Embryonic facial prominence (tissue), 1 donor: ENCODE measurements around the gene FOXP3.

Source experiments
- DNase-seq: peaks from one replicate; pipeline ENCODE4 v3.0.0-alpha.2; 2016; ENCODE audit errors: extremely low spot score

The FOXP3 gene

GRCh38 chrX:49214416-49214815, 50.1 kb downstream of the FOXP3 start:
- DNase-seq: no peak

DNA sequence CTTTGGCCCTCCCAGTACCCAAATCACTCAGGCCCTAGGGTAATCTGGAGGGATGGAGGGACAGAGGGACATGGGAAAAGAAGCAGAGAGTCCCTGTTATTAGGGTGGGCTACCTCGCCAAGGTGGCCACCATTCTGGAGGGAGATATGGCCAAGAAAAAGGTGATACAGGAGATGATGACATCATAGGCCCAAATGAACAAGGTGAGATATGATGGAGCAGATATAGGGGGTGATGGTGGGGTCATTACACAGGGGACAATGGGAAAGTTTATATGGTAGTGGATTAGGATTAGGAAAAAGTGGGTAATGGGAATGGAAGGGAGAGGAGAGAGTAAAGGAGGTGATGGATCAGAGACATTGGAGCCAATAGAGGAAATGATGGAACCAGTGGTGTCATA, 51.6 kb downstream of the FOXP3 start:
- no peak for DNase-seq

GRCh38 chrX:49212209-49212608, 52.3 kb downstream of the FOXP3 start:
- DNase-seq: no peak

GRCh38 chrX:49211074-49211473, 53.4 kb downstream of the FOXP3 start:
- no peak for DNase-seq

- no peak for DNase-seq
Measured at GRCh38 chrX:49210406-49210805, 54.1 kb downstream of the FOXP3 start.

GRCh38 chrX:49209434-49210251, 54.9 kb downstream of the FOXP3 start:
- no peak for DNase-seq

DNA sequence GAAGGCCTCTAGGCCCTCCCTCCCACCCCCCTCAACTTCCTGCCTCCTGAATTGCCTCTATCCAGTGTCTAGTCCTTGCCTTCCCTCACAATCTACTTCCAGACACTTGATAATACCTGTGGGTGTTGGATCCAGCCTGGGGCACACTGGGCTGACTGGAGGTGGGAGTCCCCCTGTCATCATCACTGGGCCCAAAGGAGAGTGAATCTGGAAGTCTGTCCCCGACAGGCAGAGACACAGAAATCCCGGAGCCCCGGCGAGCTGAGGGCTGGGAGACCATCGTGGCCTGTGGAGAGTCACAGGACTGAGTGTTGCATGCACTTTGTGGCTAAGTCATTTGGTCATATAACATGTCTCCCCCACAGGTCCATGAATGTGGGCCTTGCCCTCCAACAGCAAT, 56.1 kb downstream of the FOXP3 start:
- no peak for DNase-seq

- DNase-seq: no peak
Measured at GRCh38 chrX:49206543-49206942, 58.0 kb downstream of the FOXP3 start.

DNA sequence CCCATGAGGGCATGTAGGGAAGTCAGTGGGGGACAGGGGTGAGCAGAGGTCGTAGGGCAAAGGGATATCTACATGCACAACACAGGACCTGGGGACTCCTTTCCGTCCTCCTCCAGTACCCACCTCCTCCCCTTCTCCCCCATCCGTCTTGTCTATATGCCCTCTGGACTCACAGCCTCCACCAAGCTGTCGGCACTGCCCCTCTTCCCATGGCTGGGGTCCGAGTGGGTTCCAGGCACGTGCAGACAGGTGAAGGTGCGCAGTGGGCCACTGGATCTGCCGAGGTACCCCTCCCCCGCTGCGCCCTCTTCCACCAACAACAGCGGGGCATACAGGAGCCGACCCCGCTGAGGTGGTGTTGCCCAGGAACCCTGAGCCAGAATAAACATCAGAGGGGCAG, 59.1 kb downstream of the FOXP3 start:
- DNase-seq: no peak

DNA sequence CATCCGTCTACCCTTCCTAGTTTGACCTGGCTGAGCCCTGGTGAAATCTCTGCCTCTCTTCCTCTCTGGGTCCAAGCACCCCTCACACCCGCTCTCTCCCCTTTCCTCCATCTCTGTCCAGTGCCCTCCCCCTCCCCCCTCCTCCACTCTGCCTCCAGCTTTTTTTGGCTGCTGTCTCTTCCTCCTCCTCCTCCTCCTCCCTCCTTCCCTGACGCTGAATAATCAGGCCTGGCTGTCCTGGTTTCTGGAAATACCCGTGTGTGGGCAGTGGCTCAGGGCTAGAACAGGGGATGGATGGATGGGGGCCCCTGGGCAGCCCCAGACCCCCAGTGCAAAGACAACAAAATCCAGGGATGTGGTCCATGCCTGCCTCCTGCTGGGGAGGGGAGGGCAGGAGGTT, 59.8 kb downstream of the FOXP3 start:
- DNase-seq: no peak

DNA sequence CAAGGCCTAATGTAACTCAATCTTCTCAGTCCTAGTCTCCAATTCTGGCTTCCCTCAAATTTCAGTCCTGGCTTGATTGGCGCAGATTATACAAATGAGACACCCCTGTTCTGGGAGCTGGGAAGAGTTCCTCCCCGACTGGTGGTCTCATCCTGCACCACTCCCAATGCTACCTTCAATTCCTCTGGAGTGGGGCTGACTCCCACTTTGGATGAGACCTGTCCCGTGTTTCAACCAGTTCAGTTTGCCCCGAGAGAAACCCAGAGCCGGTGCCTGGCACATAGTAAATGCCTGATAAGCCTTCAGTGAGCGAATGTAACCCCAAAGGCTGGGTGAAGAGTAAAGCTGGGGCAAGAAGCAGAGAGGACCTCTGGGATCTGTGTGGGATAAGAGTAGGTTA, 60.5 kb downstream of the FOXP3 start:
- DNase-seq: no peak

GRCh38 chrX:49203536-49203935, 61.0 kb downstream of the FOXP3 start:
- no peak for DNase-seq

GRCh38 chrX:49202022-49202421, 62.5 kb downstream of the FOXP3 start:
- DNase-seq: no peak
